ENCODE measurements around the gene MSL1.

Gene MSL1

DNA sequence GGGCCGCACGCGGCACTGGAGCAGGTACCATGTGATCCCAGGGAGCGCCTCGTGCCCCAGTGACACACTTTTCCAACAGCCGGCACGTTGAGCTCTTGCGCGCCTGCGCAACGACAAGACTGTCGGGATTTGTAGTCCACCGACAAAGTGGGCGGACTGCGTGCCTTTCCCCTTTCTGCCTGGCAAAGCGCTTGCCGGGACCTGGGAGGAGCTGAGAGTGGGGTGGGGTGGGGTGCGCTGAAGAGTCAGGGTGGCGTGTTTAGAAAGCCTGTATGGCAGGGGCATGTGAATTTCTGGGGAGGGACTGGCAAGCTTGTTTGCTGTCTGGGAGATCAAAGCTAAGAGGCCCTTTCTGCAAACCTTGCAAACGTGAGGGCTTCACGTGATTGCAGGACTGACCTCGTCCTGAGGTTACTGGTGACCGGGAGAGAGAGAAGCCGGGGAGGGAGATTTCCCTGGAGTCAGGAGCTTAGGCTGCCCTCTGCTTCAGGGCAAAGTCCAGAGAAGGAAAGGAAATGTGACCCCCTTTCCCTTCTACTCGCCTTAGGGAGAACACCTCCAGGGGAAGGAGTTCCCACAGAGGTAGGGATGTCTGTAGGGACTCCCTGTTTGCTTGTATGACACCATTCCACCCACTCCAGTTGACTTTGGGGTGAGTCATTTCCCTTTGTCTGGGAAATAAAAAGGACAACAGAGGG, 21.0 kb upstream of the MSL1 start:
- peak overlapping the region; percentile 91 for H3K4me3 ChIP-seq (ENCODE audit: control insufficient read depth, low read depth, low read length)
- no peak for TF ChIP-seq CTCF (conservative IDR thresholded peaks at IDR 0.05; ENCODE audit: control insufficient read depth, insufficient read depth, low read depth, low read length)
- peak; percentile 98 for DNase-seq (ENCODE audit: low read depth)

GRCh38 chr17:40101367-40102210, 20.2 kb upstream of the MSL1 start:
- TF ChIP-seq CTCF (conservative IDR thresholded peaks at IDR 0.05; ENCODE audit: control insufficient read depth, insufficient read depth, low read depth, low read length) = no peak
- peak; percentile 38 for DNase-seq (ENCODE audit: low read depth)
- no peak overlapping the region for H3K4me3 ChIP-seq (ENCODE audit: control insufficient read depth, low read depth, low read length)

DNA sequence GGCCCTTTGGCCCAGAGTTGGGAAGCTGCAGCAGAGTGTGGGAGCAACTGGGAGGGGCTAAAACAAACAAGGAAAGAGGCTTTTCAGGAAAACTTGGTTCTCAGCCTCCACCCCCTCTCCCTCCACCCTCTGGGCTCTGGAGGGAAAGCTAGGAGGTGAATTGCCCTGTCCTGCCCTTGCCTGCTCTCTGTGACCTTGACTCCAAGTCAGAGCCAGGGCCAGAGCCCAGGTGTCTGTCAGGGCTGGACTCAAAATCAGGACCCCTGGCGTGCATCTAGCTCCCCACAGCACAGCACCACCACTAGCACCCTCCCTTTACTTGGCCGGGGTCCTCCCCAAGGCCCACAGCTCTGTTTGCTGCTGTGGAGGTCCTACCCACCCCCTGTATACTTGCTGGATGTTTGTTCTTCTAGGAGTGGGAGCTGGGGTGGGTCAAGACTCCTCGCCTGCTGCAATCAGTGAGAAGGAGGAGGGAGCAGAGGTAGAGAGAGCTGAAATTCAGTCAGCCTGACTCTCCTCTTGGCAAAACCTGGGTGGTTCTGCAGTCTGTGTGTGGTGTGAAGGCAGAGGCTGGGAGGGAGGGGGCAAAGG, 18.6 kb upstream of the MSL1 start:
- no peak for DNase-seq (ENCODE audit: low read depth)
- no peak overlapping the region for H3K4me3 ChIP-seq (ENCODE audit: control insufficient read depth, low read depth, low read length)
- TF ChIP-seq CTCF (conservative IDR thresholded peaks at IDR 0.05; ENCODE audit: control insufficient read depth, insufficient read depth, low read depth, low read length) = no peak

DNA sequence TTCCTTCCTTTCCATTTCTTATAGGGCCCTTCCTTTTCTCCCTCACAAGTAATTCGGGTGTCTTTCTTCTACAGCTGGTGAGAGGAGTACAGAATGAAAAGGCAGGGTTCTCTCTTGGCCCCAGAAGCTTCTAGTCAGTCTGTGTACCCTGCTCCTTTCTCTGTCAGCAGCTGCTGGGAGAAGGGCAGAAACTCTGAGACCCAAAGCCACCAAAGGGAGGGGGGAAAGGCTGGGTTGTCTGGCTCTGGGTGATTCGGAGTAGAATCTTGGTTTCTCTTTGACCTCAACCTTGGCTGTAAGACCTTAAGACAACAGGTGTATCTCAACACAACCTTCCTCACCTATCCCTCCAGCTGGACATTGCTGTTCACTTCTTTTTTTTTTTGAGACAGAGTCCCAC, 18.1 kb upstream of the MSL1 start:
- H3K4me3 ChIP-seq (ENCODE audit: control insufficient read depth, low read depth, low read length) = no peak overlapping the region
- TF ChIP-seq CTCF (conservative IDR thresholded peaks at IDR 0.05; ENCODE audit: control insufficient read depth, insufficient read depth, low read depth, low read length) = no peak
- no peak for DNase-seq (ENCODE audit: low read depth)

- no peak for TF ChIP-seq CTCF (conservative IDR thresholded peaks at IDR 0.05; ENCODE audit: control insufficient read depth, insufficient read depth, low read depth, low read length)
- H3K4me3 ChIP-seq (ENCODE audit: control insufficient read depth, low read depth, low read length) = no peak overlapping the region
- DNase-seq (ENCODE audit: low read depth) = peak; percentile 42
These were observed 16.9 kb upstream of the MSL1 start for GRCh38 chr17:40104594-40105486.
